Measurements from ENCODE around the gene C1QTNF6. TPM values are rescaled to one million over a fixed set of nuclear protein-coding genes. Genes with fewer than 3 reads are reported as not detected.

C1QTNF6 gene
- total and polyA plus RNA-seq, 2 donors (not counting 3 experiments of a cell fraction or from before 2014, with no cell fraction given) = 20.2 to 27.6 TPM

- dilution Hi-C loops (cut with MboI; ENCODE audit: extremely low pct_ligation_motif_present, low sequenced_read_pairs) = no loop called here
- no peaks in the 10 kb centered on the region for H4K20me1 ChIP-seq (replicated peaks; ENCODE audit: control insufficient read depth, extremely low read depth, insufficient read depth, low read length)
- ChIA-PET POLR2A (no interaction called here), CTCF (interaction anchor here (1.0 to 4.1 kb wide), 9 partner anchors 9 to 385 kb away, joined by 3 to 69 read pairs (median 5); no protein-coding TSS in a partner anchor)
- DNase-seq (ENCODE audit: low read depth, low spot score) = peak; percentile 82
- no peak for TF ChIP-seq POLR2AphosphoS5 (IDR thresholded peaks at IDR 0.05; ENCODE audit: insufficient read depth, low read depth, low read length)
- TF ChIP-seq, protein P1, sequence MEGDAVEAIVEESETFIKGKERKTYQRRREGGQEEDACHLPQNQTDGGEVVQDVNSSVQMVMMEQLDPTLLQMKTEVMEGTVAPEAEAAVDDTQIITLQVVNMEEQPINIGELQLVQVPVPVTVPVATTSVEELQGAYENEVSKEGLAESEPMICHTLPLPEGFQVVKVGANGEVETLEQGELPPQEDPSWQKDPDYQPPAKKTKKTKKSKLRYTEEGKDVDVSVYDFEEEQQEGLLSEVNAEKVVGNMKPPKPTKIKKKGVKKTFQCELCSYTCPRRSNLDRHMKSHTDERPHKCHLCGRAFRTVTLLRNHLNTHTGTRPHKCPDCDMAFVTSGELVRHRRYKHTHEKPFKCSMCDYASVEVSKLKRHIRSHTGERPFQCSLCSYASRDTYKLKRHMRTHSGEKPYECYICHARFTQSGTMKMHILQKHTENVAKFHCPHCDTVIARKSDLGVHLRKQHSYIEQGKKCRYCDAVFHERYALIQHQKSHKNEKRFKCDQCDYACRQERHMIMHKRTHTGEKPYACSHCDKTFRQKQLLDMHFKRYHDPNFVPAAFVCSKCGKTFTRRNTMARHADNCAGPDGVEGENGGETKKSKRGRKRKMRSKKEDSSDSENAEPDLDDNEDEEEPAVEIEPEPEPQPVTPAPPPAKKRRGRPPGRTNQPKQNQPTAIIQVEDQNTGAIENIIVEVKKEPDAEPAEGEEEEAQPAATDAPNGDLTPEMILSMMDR (IDR thresholded peaks at IDR 0.05; ENCODE audit: extremely low read depth in 1 of 2, insufficient read depth in 1 of 2, low read depth in 1 of 2, low read length in 2 of 2) = peak; percentile 92 to 95
- H3K9ac ChIP-seq (replicated peaks; ENCODE audit: extremely low read depth, insufficient read depth, low read length) = no peak overlapping the region
- BruUV-seq (replicated peaks) = no TSS peak
- peak; percentile 94 for FAIRE-seq
- no peaks in the 10 kb centered on the region for H3K79me2 ChIP-seq (ENCODE audit: control insufficient read depth, insufficient read depth, low read length)
- no peak overlapping the region for H3K4me3 ChIP-seq (replicated peaks in 1 of 3; ENCODE audit: insufficient read depth in 1 of 3, low read depth in 1 of 3, low read length in 3 of 3)
- H2AFZ ChIP-seq (ENCODE audit: low read depth, low read length) = peak overlapping the region; percentile 44
- H3K9me1 ChIP-seq (replicated peaks; ENCODE audit: control insufficient read depth, extremely low read depth, insufficient read depth, low read length) = no peaks in the 10 kb centered on the region
- H3K27ac ChIP-seq (ENCODE audit: insufficient read depth, low read depth, low read length) = no peak overlapping the region
- no peaks in the 10 kb centered on the region for H3K4me1 ChIP-seq (ENCODE audit: control insufficient read depth, extremely low read depth, insufficient read depth, low read length)
- H3K27me3 ChIP-seq (ENCODE audit: control insufficient read depth in 2 of 2, insufficient read depth in 2 of 2, low read length in 2 of 2) = no peaks in the 10 kb centered on the region
- no peak overlapping the region for H3K4me2 ChIP-seq (ENCODE audit: insufficient read depth, low read length)
- intact Hi-C loops (cut with micrococcal nuclease) = loop anchor here (1.0 to 2.0 kb wide), 4 partner anchors 10 to 290 kb away; no protein-coding TSS in a partner anchor
- no peaks in the 10 kb centered on the region for H3K9me3 ChIP-seq (replicated peaks; ENCODE audit: control insufficient read depth, insufficient read depth, low read length)
- H3K36me3 ChIP-seq (ENCODE audit: control insufficient read depth in 2 of 2, extremely low read depth in 1 of 2, insufficient read depth in 2 of 2, low read length in 2 of 2) = no peaks in the 10 kb centered on the region
Measured at GRCh38 chr22:37166675-37167066, 21.4 kb downstream of the C1QTNF6 start.

DNA sequence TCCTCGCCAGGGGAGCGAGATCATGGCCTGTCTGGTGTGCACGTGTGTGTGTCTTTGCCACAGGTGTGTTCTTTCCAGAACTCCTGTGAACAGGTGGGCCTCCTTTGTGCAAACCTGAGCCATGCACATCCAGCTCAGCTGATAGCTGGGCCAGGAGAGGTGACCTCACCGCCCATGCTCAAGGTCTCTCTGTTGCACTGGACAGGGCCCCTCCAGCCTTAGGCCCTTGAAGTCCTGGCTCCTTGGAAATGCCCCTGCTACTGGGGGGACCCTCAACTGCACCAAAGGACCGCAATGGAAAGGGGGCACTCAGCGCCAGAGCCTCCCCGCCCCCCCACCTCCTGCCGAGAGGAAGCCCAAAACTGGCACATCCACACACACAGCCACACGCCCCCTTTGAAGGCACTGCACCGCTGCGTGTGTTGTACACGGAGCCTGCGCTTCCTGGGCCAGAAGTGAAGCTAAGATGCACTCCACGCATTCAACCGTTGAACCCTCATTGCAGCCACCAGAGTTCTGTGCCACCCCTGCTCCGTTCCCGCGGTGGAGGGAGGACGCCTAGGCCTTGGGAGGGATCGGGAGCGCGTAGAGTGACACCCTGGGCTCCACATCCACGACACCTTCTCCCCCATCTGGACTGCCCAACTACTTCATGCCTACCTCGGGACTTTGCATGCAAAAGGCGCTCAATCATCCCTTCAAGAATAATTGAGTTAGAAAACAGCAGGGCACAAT is 21.9 kb downstream of the C1QTNF6 start:
- no peak overlapping the region for H3K9ac ChIP-seq (replicated peaks; ENCODE audit: extremely low read depth, insufficient read depth, low read length)
- no peaks in the 10 kb centered on the region for H3K4me1 ChIP-seq (ENCODE audit: control insufficient read depth, extremely low read depth, insufficient read depth, low read length)
- no peaks in the 10 kb centered on the region for H3K79me2 ChIP-seq (ENCODE audit: control insufficient read depth, insufficient read depth, low read length)
- DNase-seq (ENCODE audit: low read depth, low spot score) (no peak), FAIRE-seq (no peak)
- intact Hi-C loops (cut with micrococcal nuclease) (loop anchor here (1.0 to 2.0 kb wide), 4 partner anchors 10 to 291 kb away; no protein-coding TSS in a partner anchor), dilution Hi-C loops (cut with MboI; ENCODE audit: extremely low pct_ligation_motif_present, low sequenced_read_pairs) (no loop called here)
- H3K27me3 ChIP-seq (ENCODE audit: control insufficient read depth in 2 of 2, insufficient read depth in 2 of 2, low read length in 2 of 2) = no peaks in the 10 kb centered on the region
- ChIA-PET CTCF (interaction anchor here (1.0 to 4.1 kb wide), 5 partner anchors 10 to 34 kb away, joined by 3 to 69 read pairs (median 5); no protein-coding TSS in a partner anchor), POLR2A (no interaction called here)
- no TSS peak for BruUV-seq (replicated peaks)
- no peaks in the 10 kb centered on the region for H4K20me1 ChIP-seq (replicated peaks; ENCODE audit: control insufficient read depth, extremely low read depth, insufficient read depth, low read length)
- no peaks in the 10 kb centered on the region for H3K36me3 ChIP-seq (ENCODE audit: control insufficient read depth in 2 of 2, extremely low read depth in 1 of 2, insufficient read depth in 2 of 2, low read length in 2 of 2)
- H3K4me2 ChIP-seq (ENCODE audit: insufficient read depth, low read length) = no peak overlapping the region
- TF ChIP-seq MYC (IDR thresholded peaks at IDR 0.05; ENCODE audit: low read depth, low read length) (no peak), POLR2A (IDR thresholded peaks at IDR 0.05; ENCODE audit: low read depth, low read length) (no peak), FOS (IDR thresholded peaks at IDR 0.05; ENCODE audit: borderline replicate concordance, insufficient read depth, low read length) (no peak), JUN (IDR thresholded peaks at IDR 0.05; ENCODE audit: borderline replicate concordance, insufficient read depth, insufficient read length, low read depth) (no peak), GATA2 (IDR thresholded peaks at IDR 0.05; ENCODE audit: insufficient read depth, insufficient read length, low read depth, low read length) (no peak), POLR2AphosphoS5 (IDR thresholded peaks at IDR 0.05; ENCODE audit: insufficient read depth, low read depth, low read length) (no peak), EZH2 (IDR thresholded peaks at IDR 0.05; ENCODE audit: borderline replicate concordance, low read depth, low read length, severe bottlenecking) (no peak)
- TF ChIP-seq, protein P2, sequence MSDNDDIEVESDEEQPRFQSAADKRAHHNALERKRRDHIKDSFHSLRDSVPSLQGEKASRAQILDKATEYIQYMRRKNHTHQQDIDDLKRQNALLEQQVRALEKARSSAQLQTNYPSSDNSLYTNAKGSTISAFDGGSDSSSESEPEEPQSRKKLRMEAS (IDR thresholded peaks at IDR 0.05; ENCODE audit: insufficient read depth, insufficient read length) = no peak
- TF ChIP-seq, protein P1 (IDR thresholded peaks at IDR 0.05; ENCODE audit: extremely low read depth in 1 of 2, insufficient read depth in 1 of 2, low read depth in 1 of 2, low read length in 2 of 2) = no peak
- no peaks in the 10 kb centered on the region for H3K9me1 ChIP-seq (replicated peaks; ENCODE audit: control insufficient read depth, extremely low read depth, insufficient read depth, low read length)
- H2AFZ ChIP-seq (ENCODE audit: low read depth, low read length) = no peak overlapping the region
- H3K9me3 ChIP-seq (replicated peaks; ENCODE audit: control insufficient read depth, insufficient read depth, low read length) = no peaks in the 10 kb centered on the region
- H3K4me3 ChIP-seq (replicated peaks in 1 of 3; ENCODE audit: insufficient read depth in 1 of 3, low read depth in 1 of 3, low read length in 3 of 3) = no peak overlapping the region
- no peak overlapping the region for H3K27ac ChIP-seq (ENCODE audit: insufficient read depth, low read depth, low read length)

Data from endothelial cell of umbilical vein (primary cell).